Vagina (tissue), 2 donors: ENCODE data around the gene JUN. TPM values are rescaled to one million over a fixed set of nuclear protein-coding genes. Genes with fewer than 3 reads are reported as not detected.

Source experiments
- DNase-seq, 2 donors: peaks; one replicate each; pipeline ENCODE4 v3.0.0-alpha.2; 2017; ENCODE audit errors: extremely low spot score in 2 of 2
- H3K27ac ChIP-seq: fragments of 200-600 bp; sonication (generic); one replicate; pipeline ENCODE4 v1.5.1; 2019
- H3K27me3 ChIP-seq: fragments of 200-600 bp; sonication (generic); one replicate; pipeline ENCODE4 v1.5.1; 2019
- H3K36me3 ChIP-seq, 2 donors: fragments of 200-600 bp; sonication (generic); one replicate each; pipeline ENCODE4 v1.5.1; 2017 to 2019
- H3K4me1 ChIP-seq: fragments of 200-600 bp; sonication (generic); one replicate; pipeline ENCODE4 v1.5.1; 2019
- H3K4me3 ChIP-seq, 2 donors: fragments of 200-600 bp; sonication (generic); 1 replicate in 1 of 2; 2 replicates in 1 of 2; pipeline ENCODE4 v1.5.1; 2016 to 2019
- H3K9me3 ChIP-seq: fragments of 200-600 bp; sonication (generic); one replicate; pipeline ENCODE4 v1.5.1; 2019
- CTCF ChIP-seq, 3 experiments: fragments of 450-650 bp in 2 of 3; fragments of 200-600 bp in 1 of 3; sonication (generic) in 1 of 3; IDR thresholded peaks; one replicate each; pipeline ENCODE4 v1.5.1; 2017 to 2019; ENCODE audit warnings: antibody characterized with exemption in 3 of 3, mild to moderate bottlenecking in 2 of 3, moderate library complexity in 2 of 3
- POLR2A ChIP-seq, 2 donors: fragments of 450-650 bp; IDR thresholded peaks; one replicate each; pipeline ENCODE4 v1.6.1; 2017; ENCODE audit warnings: antibody characterized with exemption in 2 of 2, mild to moderate bottlenecking in 2 of 2, moderate library complexity in 2 of 2
- POLR2AphosphoS5 ChIP-seq, 2 donors: sonication (generic); formaldehyde crosslinking; IDR thresholded peaks; one replicate each; pipeline ENCODE4 v1.9.0; 2017; ENCODE audit warnings: antibody characterized with exemption in 2 of 2, mild to moderate bottlenecking in 2 of 2, low read depth in 1 of 2; ENCODE audit not compliant: insufficient read depth in 1 of 2
- intact Hi-C: fragments of 100-400 bp; cut with DNase I; formaldehyde crosslinking; loops from one replicate; pipeline ENCODE4 v1.15.1; 2023
- total RNA-seq: library from RNA; depleted of rRNA; stranded (reverse); fragments of >200 nt; gene quantifications from one replicate; pipeline ENCODE4 v1.2.3, GENCODE V29; 2016

Gene JUN
- total RNA-seq, 1 donor from 2014 or later: 275 TPM

- H3K4me1 ChIP-seq: no peaks in the 10 kb centered on the region
- H3K36me3 ChIP-seq: no peaks in the 10 kb centered on the region
- TF ChIP-seq CTCF (IDR thresholded peaks at IDR 0.05) (no peak), POLR2AphosphoS5 (IDR thresholded peaks at IDR 0.05; ENCODE audit: insufficient read depth in 1 of 2, low read depth in 1 of 2) (no peak), POLR2A (IDR thresholded peaks at IDR 0.05) (no peak)
- no peaks in the 10 kb centered on the region for H3K9me3 ChIP-seq
- H3K27ac ChIP-seq: no peak overlapping the region
- DNase-seq: no peak
- H3K4me3 ChIP-seq: no peak overlapping the region
- intact Hi-C loops: no loop called here
- no peaks in the 10 kb centered on the region for H3K27me3 ChIP-seq
These were observed 19.4 kb downstream of the JUN start for GRCh38 chr1:58764294-58764978.

GRCh38 chr1:58763214-58763613 lies 20.6 kb downstream of the JUN start:
- H3K27me3 ChIP-seq: no peaks in the 10 kb centered on the region
- no peak for DNase-seq
- intact Hi-C loops: no loop called here
- TF ChIP-seq CTCF (IDR thresholded peaks at IDR 0.05): no peak
- no peak for TF ChIP-seq POLR2A (IDR thresholded peaks at IDR 0.05)
- TF ChIP-seq POLR2AphosphoS5 (IDR thresholded peaks at IDR 0.05; ENCODE audit: insufficient read depth in 1 of 2, low read depth in 1 of 2): no peak
- no peak overlapping the region for H3K4me3 ChIP-seq
- H3K27ac ChIP-seq: no peak overlapping the region
- H3K4me1 ChIP-seq: no peaks in the 10 kb centered on the region
- no peaks in the 10 kb centered on the region for H3K36me3 ChIP-seq
- H3K9me3 ChIP-seq: no peaks in the 10 kb centered on the region

- no peaks in the 10 kb centered on the region for H3K36me3 ChIP-seq
- no peak overlapping the region for H3K27ac ChIP-seq
- no peak for DNase-seq
These were observed 21.0 kb downstream of the JUN start for GRCh38 chr1:58762806-58763205.

GRCh38 chr1:58755468-58755872 lies 28.4 kb downstream of the JUN start:
- Histone ChIP-seq H3K4me3 (no peak overlapping the region), H3K4me1 (peaks cover 40% of the 10 kb centered on the region), H3K27ac (peak overlapping the region; percentile 69), H3K9me3 (no peaks in the 10 kb centered on the region), H3K27me3 (no peaks in the 10 kb centered on the region), H3K36me3 (no peaks in the 10 kb centered on the region)
- intact Hi-C loops: no loop called here
- TF ChIP-seq POLR2A (IDR thresholded peaks at IDR 0.05): no peak
- peak; percentile 48 to 85 for TF ChIP-seq POLR2AphosphoS5 (IDR thresholded peaks at IDR 0.05; ENCODE audit: insufficient read depth in 1 of 2, low read depth in 1 of 2)
- TF ChIP-seq CTCF (IDR thresholded peaks at IDR 0.05): no peak
- no peak for DNase-seq

More at GRCh38 chr1:58762806-58763205, 21.0 kb downstream of the JUN start:
- Histone ChIP-seq H3K4me1 (no peaks in the 10 kb centered on the region), H3K27me3 (no peaks in the 10 kb centered on the region), H3K4me3 (no peak overlapping the region), H3K9me3 (no peaks in the 10 kb centered on the region)
- intact Hi-C loops: no loop called here
- TF ChIP-seq CTCF (IDR thresholded peaks at IDR 0.05) (no peak), POLR2AphosphoS5 (IDR thresholded peaks at IDR 0.05; ENCODE audit: insufficient read depth in 1 of 2, low read depth in 1 of 2) (no peak), POLR2A (IDR thresholded peaks at IDR 0.05) (no peak)

- H3K36me3 ChIP-seq: no peaks in the 10 kb centered on the region
- intact Hi-C loops: no loop called here
- no peaks in the 10 kb centered on the region for H3K9me3 ChIP-seq
- no peaks in the 10 kb centered on the region for H3K27me3 ChIP-seq
- peak overlapping the region; percentile 69 for H3K27ac ChIP-seq
- no peak for TF ChIP-seq POLR2A (IDR thresholded peaks at IDR 0.05)
- no peak for TF ChIP-seq CTCF (IDR thresholded peaks at IDR 0.05)
- no peak for TF ChIP-seq POLR2AphosphoS5 (IDR thresholded peaks at IDR 0.05; ENCODE audit: insufficient read depth in 1 of 2, low read depth in 1 of 2)
- no peak for DNase-seq
- peaks cover 40% of the 10 kb centered on the region for H3K4me1 ChIP-seq
- no peak overlapping the region for H3K4me3 ChIP-seq
These were observed 29.0 kb downstream of the JUN start for GRCh38 chr1:58754683-58755467.
